Stimulated activated CD8-positive, alpha-beta memory T cell treated with anti-CD3 and anti-CD28 coated beads, Interleukin-12 subunit alpha, Interleukin-12 subunit beta, amount 100 ng/mL, for 24 hours (primary cell): ENCODE measurements around the gene PSD2.

Source experiments
- DNase-seq: peaks from one replicate; pipeline ENCODE4 v3.0.0-alpha.2; 2020; ENCODE audit errors: extremely low read depth

Gene PSD2

GRCh38 chr5:139854953-139855352, 59.3 kb downstream of the PSD2 start:
- no peak for DNase-seq

- DNase-seq, result no peak
Observed at GRCh38 chr5:139855451-139855850, 59.8 kb downstream of the PSD2 start.

- DNase-seq, result no peak
Observed at GRCh38 chr5:139855946-139856540, 60.4 kb downstream of the PSD2 start.

- DNase-seq, result no peak
Observed at GRCh38 chr5:139856714-139857113, 61.1 kb downstream of the PSD2 start.

GRCh38 chr5:139859013-139859412, 63.4 kb downstream of the PSD2 start:
- no peak for DNase-seq

GRCh38 chr5:139861021-139861888, 65.6 kb downstream of the PSD2 start:
- DNase-seq, result no peak

GRCh38 chr5:139861889-139862207, 66.2 kb downstream of the PSD2 start:
- DNase-seq, result no peak

- no peak for DNase-seq
Observed at GRCh38 chr5:139862313-139862712, 66.7 kb downstream of the PSD2 start.

GRCh38 chr5:139862803-139863202, 67.2 kb downstream of the PSD2 start:
- DNase-seq, result no peak

- no peak for DNase-seq
Observed at GRCh38 chr5:139863361-139863760, 67.8 kb downstream of the PSD2 start.

GRCh38 chr5:139863855-139864558, 68.4 kb downstream of the PSD2 start:
- DNase-seq, result no peak

GRCh38 chr5:139864716-139865483, 69.3 kb downstream of the PSD2 start:
- DNase-seq, result no peak

- no peak for DNase-seq
Observed at GRCh38 chr5:139867109-139867508, 71.5 kb downstream of the PSD2 start.

- no peak for DNase-seq
Observed at GRCh38 chr5:139867581-139867980, 72.0 kb downstream of the PSD2 start.

- no peak for DNase-seq
Observed at GRCh38 chr5:139869042-139869790, 73.6 kb downstream of the PSD2 start.

- no peak for DNase-seq
Observed at GRCh38 chr5:139870677-139871076, 75.1 kb downstream of the PSD2 start.

- DNase-seq, result no peak
Observed at GRCh38 chr5:139871614-139872013, 76.0 kb downstream of the PSD2 start.

- no peak for DNase-seq
Observed at GRCh38 chr5:139872052-139872766, 76.6 kb downstream of the PSD2 start.

- DNase-seq, result no peak
Observed at GRCh38 chr5:139872851-139873794, 77.5 kb downstream of the PSD2 start.

GRCh38 chr5:139875957-139876356, 80.3 kb downstream of the PSD2 start:
- DNase-seq, result no peak
